ENCODE results near the gene ABCG1. TPM values are rescaled to one million over a fixed set of nuclear protein-coding genes. Genes with fewer than 3 reads are reported as not detected.

Gene ABCG1
- total and polyA plus RNA-seq, 2 of the 4 experiments (the other 2 are of a cell fraction) = 0.19 to 0.36 TPM

DNA sequence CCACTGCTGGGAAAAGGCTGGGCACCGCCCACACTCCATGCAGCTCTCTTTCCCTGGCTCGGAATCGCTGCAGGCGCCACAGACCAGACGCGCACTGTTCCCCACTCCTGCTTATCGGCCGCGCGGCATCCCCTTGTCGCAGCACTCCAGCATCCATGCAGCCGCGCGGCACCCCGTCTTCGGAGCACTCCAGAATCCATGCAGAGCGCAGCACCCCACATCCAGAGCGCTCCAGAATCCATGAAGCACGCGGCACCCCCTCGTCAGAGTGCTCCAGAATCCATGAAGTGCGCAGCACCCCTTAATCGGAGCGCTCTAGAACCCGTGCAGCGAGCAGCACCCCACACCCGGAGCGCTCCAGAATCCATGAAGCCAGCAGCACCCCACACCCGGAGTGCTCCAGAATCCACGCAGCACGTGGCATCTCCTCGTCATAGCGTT is 86.8 kb downstream of the ABCG1 start:
- H2AFZ ChIP-seq (replicated peaks; ENCODE audit: low read length, poor library complexity) = no peak overlapping the region
- H4K91ac ChIP-seq (ENCODE audit: insufficient read depth, low read depth, low read length) = no peak overlapping the region
- DNase-seq (no peak), ATAC-seq (ENCODE audit: low read depth) (no peak)
- no peak overlapping the region for H3K14ac ChIP-seq (replicated peaks; ENCODE audit: low read depth, low read length)
- no peaks in the 10 kb centered on the region for H3K79me1 ChIP-seq (ENCODE audit: low read depth in 1 of 2, low read length in 2 of 2)
- TF ChIP-seq BHLHE40 (IDR thresholded peaks at IDR 0.05; ENCODE audit: low read depth, low read length) (no peak), POLR2A (IDR thresholded peaks at IDR 0.05; ENCODE audit: low read depth, low read length) (no peak), NFE2L2 (IDR thresholded peaks at IDR 0.05; ENCODE audit: low read depth, low read length) (no peak)
- BruUV-seq (replicated peaks) = no TSS peak
- H4K5ac ChIP-seq (ENCODE audit: low read depth, low read length) = no peak overlapping the region
- 88% methylated on average over 23 of the region's 33 CpGs; no CpG with 5 or more reads in 1 of the 2 experiments for WGBS, 2 experiments (ENCODE audit: extremely low coverage in 2 of 2, insufficient read length in 1 of 2)
- no peak overlapping the region for H3K4ac ChIP-seq (ENCODE audit: low read depth, low read length)
- ChIA-PET POLR2A (ENCODE audit: unreplicated experiment) (no interaction called here), CTCF (no interaction called here)
- H2BK5ac ChIP-seq (ENCODE audit: low read depth, low read length, poor library complexity, severe bottlenecking) = no peak overlapping the region
- H4K20me1 ChIP-seq (ENCODE audit: insufficient read depth, low read length) = no peaks in the 10 kb centered on the region
- no peak overlapping the region for H3K4me2 ChIP-seq (ENCODE audit: low read depth, low read length)
- no peak overlapping the region for H4K8ac ChIP-seq (ENCODE audit: low read depth in 2 of 2, low read length in 2 of 2)
- H3K56ac ChIP-seq (ENCODE audit: extremely low read depth, insufficient read depth, low read length) = no peak overlapping the region
- no peak overlapping the region for H3K18ac ChIP-seq (ENCODE audit: low read depth, low read length)
- peaks cover 51% of the 10 kb centered on the region for H3K27me3 ChIP-seq (ENCODE audit: control insufficient read depth, insufficient read depth, low read length)
- H3K9me3 ChIP-seq (ENCODE audit: control insufficient read depth, insufficient read depth, low read length) = no peaks in the 10 kb centered on the region
- in situ Hi-C loops (cut with MboI; ENCODE audit: low sequenced_read_pairs) (no loop called here), intact Hi-C loops (cut with micrococcal nuclease) (no loop called here), dilution Hi-C loops (cut with HindIII; ENCODE audit: low sequenced_read_pairs, unreplicated experiment) (no loop called here)
- H3K9ac ChIP-seq (ENCODE audit: low read depth, low read length) = no peak overlapping the region
- no peak overlapping the region for H3K23ac ChIP-seq (ENCODE audit: low read depth, low read length)
- no peak overlapping the region for H3K27ac ChIP-seq (ENCODE audit: insufficient read depth, low read length)
- no peaks in the 10 kb centered on the region for H3K36me3 ChIP-seq (ENCODE audit: control insufficient read depth, insufficient read depth, low read length)
- no peaks in the 10 kb centered on the region; the same call in 1 of the 2 replicates for H3K4me1 ChIP-seq (ENCODE audit: control insufficient read depth, insufficient read depth, low read length)
- no peak overlapping the region for H2BK15ac ChIP-seq (ENCODE audit: low read depth, low read length)
- no peak overlapping the region for H3K4me3 ChIP-seq (ENCODE audit: insufficient read depth, low read depth, low read length)
- H2AK9ac ChIP-seq (replicated peaks; ENCODE audit: low read depth, low read length, poor library complexity) = no peak overlapping the region
- H2AK5ac ChIP-seq (ENCODE audit: low read depth, low read length) = no peak overlapping the region
- no peak overlapping the region for H2BK120ac ChIP-seq (ENCODE audit: low read depth, low read length)
- H2BK20ac ChIP-seq (ENCODE audit: low read depth, low read length) = no peak overlapping the region
- H3K9me1 ChIP-seq (ENCODE audit: insufficient read depth, low read length) = no peaks in the 10 kb centered on the region; the same call in 1 of the 2 replicates
